Ramos (cell line): ENCODE measurements around the gene LHX4.

Experiments used
- in situ Hi-C: fragments of 300-500 bp; cut with MboI; formaldehyde crosslinking; loops from one replicate; pipeline ENCODE4 v1.14.3; 2022; ENCODE audit warnings: low sequenced_read_pairs; ENCODE audit not compliant: unreplicated experiment

LHX4 gene

GRCh38 chr1:180237869-180238476 is 7.9 kb downstream of the LHX4 start:
- in situ Hi-C loops = no loop called here

- in situ Hi-C loops = no loop called here
These were observed 8.6 kb downstream of the LHX4 start for GRCh38 chr1:180238675-180239074.

GRCh38 chr1:180239145-180240096 is 9.4 kb downstream of the LHX4 start:
- in situ Hi-C loops = no loop called here

GRCh38 chr1:180241716-180242544 is 11.9 kb downstream of the LHX4 start:
- in situ Hi-C loops = no loop called here

DNA sequence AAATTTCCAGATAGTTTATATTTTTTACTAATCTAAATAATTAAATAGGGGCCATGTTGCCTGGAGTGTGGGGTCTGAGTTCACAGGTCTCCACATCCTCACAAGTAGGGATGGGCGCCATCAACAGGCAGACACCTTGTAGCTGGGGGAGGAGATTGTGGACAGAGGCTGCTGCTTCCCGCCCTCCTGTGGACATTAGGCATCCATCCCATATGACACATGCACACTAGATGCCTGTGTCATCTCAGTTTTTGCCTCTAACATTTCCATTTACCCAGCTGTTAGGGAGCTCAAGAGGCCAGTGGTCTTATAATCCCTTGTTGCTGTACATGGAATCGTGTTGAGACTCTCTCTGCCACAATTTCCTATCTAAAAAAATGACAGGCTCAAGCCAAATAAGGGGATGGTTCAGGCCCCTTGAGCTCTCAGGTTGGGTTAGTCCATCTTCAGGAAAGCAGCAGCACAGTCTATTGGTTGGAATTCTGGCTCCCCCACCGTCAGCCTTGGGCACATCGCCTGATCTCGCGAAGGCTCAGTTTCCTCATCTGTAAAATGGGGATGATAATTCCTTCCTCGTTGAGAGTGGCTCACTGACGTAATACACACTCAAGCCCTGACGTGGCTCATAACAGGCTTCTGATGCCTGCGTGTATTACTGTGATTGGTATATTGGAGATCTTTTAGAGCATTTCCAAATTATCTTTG is 13.6 kb downstream of the LHX4 start:
- in situ Hi-C loops = no loop called here

DNA sequence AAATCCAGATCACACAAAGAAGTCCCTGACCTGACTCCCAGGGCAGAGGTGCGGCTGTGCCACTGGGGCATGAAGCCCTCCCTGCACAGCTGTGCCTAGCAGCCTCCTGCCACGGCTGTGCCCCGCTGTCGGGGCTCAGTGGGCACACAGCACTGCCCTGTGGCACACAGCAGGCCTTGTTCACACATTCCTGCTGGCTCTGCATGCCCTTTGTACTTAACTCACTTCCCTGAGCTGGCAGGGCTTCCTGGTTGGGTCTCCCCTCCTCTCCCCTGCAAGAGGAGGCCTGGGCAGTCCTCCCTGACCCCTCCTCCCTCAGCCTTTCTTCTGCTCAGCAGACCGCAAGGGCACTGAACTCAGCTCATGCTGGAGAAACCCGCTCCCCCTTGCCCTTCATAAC is 14.8 kb downstream of the LHX4 start:
- in situ Hi-C loops = no loop called here

GRCh38 chr1:180246579-180246978 is 16.5 kb downstream of the LHX4 start:
- in situ Hi-C loops = no loop called here

DNA sequence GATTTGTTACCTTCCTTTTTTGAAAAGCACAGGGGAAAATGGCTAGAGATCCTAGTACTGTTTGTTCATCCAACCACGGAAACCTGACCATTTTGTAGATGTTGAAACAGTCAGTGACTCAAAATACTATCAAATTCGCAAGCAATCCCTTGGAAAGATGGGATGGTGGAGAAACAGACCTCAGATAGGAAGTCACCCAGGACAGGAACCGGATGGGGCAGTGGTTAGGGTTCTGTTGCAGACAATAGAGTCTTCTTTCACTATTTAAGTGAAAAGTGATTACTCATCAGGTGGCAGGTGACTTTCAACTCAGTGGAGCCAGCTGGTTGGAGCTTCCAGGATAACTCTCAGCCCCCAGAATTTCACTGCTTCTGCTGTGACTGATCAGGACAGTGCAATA is 17.0 kb downstream of the LHX4 start:
- in situ Hi-C loops = no loop called here

DNA sequence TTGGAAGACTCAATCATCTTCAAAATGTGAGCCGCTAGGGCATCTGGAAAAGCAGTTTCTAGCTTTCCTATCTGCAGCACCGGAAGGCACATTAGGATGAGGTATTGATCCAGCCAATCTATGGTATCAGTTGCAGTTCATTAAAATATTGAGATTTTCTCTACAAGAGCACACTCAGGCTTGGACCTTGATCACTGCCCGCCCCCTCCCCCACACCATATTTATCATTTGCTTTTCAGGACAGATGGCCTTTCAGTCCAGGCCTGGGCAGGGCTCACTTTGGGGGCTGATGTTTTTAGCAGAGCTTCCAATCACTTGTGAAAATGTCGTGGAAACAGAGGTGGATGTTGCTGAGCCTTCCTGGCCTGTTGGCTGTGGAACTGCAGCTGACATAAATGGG is 17.5 kb downstream of the LHX4 start:
- in situ Hi-C loops = no loop called here

DNA sequence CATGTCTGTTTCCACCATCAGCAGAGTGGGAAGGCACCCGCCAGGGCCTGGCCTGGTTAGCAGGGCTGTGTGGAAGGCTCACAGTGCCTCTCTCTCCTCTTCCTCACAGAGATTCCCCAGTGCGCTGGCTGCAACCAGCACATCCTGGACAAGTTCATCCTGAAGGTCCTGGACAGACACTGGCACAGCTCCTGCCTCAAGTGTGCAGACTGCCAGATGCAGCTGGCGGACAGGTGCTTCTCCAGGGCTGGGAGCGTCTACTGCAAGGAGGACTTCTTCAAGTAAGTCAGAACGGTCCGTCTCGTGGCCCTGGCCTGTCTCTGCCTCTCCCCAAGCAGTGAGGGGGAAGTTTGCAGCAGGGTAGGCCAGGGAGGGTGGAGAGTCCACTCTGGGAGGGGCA is 18.1 kb downstream of the LHX4 start:
- in situ Hi-C loops = no loop called here

DNA sequence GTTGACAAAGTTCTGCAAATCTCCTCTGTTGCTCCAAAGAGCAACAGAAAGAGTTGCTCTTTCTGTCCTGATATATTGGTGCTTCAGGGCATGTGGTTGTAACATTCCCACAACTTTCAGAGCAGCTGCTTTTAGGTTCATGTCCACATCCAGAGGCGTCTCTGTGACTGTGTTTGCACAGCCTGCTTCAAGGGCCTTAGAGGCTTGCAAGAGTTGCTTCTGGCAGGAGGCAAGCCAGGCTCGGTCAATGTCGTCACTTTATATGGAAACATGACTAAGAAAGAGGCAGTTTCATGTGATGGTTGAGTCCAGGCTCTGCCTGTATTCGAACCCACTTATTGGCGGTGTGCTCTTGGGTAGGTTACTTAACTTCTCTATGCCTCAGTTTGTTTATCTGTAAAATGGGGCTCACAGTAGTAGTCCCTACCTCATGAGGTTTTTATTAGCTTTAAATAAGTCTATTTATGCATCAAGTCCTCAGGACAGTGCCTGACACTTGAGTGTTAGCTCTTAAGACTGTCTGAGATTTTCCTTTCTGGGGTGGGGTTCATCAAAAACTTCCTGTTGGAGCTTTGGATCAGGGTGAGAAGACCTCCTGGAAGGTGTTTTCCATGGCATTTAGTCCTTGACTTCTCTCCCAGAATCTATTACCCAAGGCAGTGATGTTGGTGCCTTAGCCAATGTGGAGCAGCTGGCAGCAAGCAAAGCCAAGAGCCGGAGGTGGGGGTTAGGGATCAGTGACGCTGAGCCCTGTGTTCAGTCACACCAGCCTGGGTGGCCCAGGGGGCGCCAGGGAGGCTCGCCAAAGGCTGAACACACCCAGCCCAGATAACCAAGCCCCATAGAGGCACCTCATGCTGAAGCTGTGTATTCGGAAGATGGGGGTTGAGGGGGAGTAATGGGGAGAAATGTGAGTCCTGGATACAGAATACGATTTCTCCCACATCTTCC is 18.9 kb downstream of the LHX4 start:
- in situ Hi-C loops = no loop called here

DNA sequence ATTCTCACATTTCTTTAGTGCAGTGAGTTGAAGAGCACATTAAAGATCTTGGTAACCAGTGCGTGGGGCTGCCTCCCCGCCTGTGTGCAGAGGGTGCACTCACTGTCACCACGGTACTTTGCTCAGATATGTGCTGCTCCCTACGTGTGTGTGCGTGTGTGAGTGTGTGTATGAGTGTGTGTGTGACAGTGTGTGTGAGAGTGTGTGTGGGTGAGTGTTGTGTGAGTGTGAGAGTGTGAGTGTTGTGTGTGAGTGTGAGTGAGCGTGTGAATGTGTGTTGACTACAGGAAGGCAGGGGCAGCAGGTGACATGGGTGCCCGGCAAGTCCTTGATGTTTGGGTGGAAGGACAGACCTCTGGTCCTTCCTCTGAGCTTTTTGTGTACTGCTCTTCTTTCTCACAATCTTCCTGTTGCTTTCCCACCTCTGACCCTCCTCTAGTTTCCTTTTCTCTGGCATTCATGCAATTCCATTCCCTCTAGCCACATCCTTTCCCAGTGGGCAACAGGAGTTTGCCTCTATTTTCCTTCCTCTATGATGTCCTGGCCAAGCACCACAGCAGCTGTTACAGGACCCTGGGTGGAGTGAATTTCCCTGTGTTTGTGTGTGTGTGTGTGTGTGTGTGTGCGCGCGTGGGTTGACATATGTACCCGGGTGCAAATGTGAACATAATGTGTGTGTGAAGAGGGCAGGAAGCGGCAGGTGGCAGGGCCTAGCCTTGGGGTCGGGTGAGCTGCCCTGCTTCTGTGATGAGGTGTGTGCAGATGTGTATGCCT is 19.8 kb downstream of the LHX4 start:
- in situ Hi-C loops = no loop called here

DNA sequence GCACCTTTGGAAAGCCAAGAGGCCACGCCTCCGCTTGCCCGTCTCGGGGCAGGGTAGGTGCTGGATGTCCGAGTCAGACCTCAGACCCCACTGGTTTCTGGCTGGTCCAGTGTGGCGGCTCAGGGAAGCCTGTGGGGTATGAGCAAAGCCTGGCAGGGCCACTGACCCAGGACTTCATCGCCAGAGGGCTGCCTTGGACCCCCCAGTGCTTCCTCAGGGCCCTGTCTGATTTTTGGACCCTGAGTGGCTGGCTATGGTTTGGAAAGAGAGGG is 20.4 kb downstream of the LHX4 start:
- in situ Hi-C loops = no loop called here

DNA sequence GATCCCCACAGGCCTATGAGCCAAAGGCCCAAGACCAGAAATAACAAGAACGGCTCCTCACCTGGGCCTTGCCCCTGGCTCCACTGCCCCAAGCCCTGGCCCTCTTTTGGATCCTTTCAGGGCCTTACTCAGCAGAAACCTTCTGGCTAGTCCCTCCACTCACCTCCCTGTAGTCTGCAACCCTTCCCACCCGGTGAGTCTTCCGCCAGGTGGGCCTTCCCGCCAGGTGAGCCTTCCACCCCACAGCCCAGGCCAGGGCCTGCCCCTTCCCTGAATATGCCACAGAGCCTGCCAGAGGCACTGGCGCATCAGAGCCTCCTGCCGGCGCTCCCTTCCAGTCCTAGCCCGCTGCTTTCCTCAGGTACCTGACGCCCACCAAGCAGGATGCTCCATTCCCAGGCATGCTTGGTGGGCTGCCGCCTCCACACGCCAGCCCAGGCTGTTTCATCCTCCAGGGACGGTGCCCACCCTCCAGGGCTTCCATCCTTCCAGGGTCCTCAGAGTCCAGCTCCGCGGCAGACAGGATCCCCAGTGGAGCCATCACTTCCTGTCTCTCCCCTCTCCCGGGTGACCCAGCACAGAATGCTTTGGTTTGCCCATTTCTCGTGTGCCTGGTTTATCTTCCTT is 20.9 kb downstream of the LHX4 start:
- in situ Hi-C loops = no loop called here

DNA sequence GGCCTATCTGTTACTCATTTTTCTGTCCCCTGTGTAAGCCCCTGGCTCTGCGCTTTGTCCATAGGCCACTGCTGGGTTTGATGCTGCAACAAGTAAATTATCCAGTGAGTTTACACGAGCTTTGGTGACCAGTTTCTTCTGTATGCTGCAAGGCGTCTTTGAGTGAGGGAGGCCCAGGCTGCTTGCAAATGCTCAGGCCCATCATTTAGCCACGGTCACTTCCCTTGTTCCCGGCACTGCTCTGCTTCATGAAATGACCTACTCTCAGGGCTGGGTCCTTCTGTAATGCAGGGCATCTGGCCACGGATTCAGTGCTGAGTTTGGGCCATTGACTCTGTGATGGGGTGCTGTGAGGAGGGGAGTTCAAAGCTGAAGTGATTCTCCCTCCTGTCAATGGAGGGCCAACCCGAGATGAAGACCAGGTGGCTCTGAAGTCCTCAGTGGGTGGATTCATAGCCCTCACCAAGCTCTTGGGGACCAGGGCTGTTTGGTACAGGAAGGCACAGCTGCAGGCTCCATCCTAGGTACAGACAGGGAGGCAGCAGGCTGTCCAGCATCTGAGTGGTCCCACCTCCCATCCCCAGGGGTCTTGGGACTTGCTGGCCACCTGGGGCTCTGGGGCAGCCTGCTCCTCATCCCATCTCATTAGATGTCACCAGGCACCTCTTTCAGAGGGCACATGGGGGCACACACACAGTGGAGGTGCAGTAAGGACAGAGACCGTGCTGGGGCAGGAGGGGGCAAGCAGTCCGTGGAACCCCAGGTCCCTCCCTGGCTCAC is 21.7 kb downstream of the LHX4 start:
- in situ Hi-C loops = no loop called here

DNA sequence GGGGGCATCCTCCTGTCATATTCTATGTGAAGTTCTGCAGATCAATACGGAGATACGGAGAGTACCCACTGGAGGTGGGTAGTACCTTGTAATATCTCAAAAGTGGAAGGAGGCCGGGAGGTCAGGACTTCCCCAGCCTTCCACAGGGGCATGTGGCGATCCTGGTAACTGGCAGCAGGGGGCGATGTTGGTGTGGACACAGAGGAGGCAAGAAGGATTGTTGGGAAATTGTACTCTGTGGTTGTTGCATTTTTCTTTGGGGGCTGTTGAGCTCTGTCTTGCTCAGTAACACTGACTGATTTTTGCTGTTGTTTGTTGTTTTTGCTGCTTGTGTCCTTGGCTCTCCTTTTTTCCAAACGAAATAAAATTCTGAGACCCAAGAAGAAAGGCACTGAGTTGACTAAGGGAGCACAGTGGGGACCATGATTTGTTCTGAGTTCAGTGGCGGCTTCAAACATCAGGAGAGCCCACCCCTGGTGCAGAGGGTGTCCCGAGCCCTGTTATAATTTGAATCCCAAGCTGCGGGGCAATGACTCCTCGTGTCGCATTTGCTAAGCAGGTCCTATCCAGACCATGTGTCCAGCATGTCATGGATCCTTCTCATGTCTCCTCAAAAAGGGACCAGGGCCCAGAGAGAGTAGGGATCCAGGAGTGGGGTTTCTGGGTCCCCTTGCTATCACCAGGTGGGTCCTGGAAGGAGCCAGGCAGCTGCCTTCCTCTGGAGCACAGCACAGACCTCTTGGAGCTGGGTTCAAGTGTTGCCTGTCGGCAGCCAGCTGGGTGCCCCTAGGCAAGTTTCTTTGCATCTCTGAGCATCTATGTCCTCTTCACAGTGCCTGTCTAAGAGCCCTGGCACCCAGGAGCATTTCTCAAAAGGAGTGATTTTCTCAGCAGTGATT is 22.8 kb downstream of the LHX4 start:
- in situ Hi-C loops = no loop called here
